ENCODE measurements around the gene BLOC1S4.

Gene BLOC1S4

GRCh38 chr4:6764976-6765620 is 49.1 kb downstream of the BLOC1S4 start:
- DNase-seq (ENCODE audit: low read depth): no peak

- DNase-seq (ENCODE audit: low read depth): no peak
Observed at GRCh38 chr4:6765703-6766102, 49.7 kb downstream of the BLOC1S4 start.
